HG03457 (cell line): Measurements from ENCODE around the gene FOXB1.

Source experiments
- ATAC-seq: cut with Tn5 transposase; IDR thresholded peaks from one replicate; pipeline ENCODE4 v1.9.1; 2021; ENCODE audit warnings: moderate number of reproducible peaks; ENCODE audit not compliant: unreplicated experiment

FOXB1 gene

DNA sequence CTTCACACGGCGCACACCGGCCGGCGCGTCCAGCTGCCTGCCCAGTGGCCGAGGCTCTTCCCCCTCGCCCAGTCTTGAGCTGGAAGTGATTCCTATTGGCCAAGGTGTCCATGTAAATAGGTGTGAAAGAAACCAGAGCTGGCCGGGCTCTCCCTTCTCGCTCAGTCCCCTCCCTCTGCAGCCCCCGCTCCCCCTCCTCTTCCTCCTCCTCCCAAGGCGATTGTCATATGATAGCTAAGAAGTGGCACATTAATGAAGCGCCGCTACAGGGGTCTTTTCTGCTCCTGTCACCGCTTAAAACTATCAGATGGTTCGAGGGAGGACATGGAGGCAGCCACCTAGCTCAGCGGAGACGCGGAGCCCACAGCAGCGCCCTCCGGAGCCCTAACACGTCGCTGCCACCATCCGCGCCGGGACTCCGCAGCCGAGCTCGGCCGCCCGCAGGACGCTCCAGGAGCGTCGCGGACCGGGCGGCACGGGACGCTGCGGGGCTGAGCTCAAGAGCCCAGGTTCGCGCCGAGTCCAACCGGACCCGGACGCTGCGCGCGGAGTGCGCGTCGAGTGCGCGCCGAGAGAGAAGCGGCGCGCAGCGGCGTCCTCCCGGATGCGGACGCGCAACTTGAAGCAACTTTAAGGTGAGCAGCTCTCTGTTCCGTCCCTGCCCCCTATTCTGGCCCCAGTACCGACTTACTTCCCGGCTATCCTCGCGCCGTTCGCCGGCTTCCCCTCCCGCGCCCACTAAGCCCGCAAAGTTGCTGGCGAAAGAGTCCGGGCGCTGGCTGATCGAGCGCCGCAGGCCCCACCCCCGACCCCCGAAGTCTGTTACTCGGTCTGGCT is at the start of gene FOXB1:
TSS of gene FOXB1 (plus strand) at position 303 of the 837 bp plus-strand sequence. CDS start 653 bp downstream, outside the sequence.
- ATAC-seq, result no peak

DNA sequence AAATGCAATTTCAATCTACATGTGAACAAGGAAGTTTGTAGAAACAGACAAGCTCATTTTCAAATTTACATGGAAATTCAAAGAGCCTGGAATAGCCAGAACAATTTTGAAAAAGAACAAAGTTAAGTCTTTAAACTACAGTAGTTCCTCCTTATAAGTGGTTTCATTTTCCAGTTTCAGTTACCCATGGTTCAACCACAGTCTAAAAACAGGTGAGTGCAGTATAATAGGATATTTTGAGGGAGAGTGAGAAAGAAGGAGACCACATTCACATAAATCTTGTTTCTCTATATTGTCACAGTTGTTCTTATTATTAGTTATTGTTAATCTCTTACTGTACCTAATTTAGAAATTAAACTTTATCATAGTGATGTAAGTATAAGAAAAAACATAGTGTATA is 45.8 kb upstream of the FOXB1 start:
- ATAC-seq, result no peak

DNA sequence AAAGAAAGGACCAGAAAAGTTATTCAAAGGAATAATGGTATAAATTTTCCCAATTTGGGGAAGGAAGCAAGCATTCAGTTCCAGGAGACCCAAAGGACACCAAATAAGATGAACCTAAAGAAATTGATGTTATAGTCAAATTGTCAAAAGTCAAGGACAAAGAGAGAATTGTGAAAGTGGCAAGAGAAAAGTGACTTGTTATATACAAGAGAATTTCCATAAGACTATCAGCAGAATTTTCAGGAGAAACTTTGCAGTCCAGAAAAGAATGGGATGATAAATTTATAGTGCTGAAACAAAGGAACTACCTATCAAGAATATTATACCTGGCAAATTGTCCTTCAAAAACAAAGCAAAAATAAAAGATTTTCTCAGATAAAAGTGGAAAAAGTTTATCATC is 43.8 kb upstream of the FOXB1 start:
- ATAC-seq, result no peak

DNA sequence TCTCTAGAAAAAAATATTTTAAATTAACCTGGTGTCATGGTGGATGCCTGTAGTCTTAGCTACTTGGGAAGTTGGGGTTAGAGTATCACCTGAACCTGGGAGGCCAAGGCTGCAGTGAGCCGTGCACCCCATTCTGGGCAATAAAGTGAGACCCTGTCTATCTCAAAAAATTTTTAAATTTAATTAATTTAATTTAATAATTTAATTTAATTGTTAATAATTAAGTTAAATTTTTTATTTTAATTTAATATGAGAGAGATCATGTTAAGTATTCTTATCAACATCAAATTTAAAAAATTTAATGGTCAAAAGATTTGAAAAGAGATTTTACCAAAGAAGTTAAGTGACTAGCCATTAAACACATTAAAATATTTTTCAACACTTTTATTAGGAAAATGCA is 40.8 kb upstream of the FOXB1 start:
- no peak for ATAC-seq

DNA sequence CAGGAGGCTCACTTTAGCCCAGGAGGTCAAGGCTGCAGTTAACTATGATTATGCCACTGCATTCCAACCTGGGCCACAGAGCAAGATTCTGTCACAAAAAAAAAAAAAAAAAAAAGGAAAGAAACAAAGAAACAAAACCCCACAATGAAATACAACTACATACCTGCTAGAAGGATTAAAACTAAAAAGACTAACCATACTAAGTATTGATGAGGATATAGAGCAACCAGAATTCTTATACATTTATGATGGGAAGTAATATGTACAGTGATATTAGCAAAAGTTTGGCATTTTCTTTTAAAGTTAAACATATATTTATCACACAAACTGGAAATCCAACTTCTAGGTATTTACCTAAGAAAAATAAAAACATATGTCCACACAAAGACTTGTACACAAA is 40.2 kb upstream of the FOXB1 start:
- ATAC-seq, result no peak

DNA sequence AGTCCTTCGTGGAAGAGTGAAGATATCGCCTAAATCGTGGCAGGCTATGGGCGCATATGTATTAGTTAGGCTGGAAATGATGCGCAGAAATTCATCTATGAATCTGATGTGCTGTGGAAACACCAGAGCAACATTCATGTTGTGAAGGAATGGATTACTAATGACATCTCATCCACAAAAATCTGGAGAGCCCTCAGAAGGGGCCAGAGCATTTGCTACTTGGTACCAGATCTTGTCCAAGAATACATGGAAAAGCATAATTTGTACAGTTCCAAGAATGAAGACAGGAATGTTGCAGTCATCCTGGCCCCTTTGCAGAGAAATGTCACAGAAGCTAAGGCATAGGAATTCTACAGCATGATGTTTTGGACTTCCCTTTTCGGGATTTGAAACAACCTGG is 38.4 kb upstream of the FOXB1 start:
- ATAC-seq, result no peak

DNA sequence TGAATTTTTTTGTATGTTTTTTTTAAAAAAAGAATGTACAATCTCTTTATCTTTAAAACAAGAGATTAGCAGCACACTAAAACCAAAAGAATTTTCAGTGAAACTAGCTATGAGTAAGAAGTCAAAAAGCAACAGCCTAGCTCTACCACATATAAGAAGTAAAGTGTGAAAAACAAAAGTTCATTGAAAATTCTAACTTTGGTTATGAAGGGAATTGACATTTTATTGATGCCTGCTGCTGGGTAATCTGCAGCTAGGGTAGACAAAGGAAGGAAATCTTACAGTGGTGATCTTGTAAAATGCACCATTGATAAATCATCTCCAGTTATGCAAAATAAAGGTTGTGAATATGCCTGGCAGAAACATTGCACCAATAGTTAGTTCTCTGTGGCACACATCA is 37.8 kb upstream of the FOXB1 start:
- ATAC-seq, result no peak

DNA sequence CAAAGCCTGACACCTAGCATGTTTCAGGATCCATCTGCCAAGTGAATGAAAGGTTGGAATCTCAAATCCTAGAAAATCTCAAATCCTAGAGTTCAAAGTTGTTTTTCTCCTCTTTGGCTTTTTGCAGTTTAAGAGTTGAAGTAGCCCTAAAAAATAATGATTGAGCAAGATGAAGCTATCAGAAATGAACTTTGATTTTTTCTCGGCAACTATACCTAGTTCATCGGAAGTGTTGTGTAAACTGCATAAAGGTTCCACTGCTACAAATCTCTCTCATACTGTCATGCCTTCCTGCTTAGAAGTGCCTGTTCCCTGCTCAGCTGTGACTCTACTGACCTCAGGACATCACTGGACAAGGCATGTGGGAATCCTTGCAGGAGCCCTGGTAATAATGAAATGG is 35.8 kb upstream of the FOXB1 start:
- ATAC-seq, result no peak

DNA sequence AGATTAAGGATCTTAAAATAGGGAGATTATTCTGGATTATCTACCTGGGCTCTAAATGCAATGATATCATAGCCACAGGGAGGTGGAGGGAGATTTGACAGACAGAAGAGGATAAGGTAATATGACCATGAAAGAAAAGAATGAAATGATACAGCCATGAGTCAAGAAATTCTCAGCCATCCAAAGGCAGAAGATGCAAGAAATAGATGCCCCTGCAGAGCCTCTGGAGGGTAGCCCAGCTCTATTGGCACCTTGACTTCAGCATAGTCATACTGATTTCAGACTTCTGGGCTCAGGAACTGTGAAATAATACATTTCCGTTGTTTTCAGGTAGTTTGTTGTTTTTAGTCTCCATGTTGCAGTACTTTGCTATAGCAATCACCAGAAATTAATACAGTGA is 31.9 kb upstream of the FOXB1 start:
- no peak for ATAC-seq

DNA sequence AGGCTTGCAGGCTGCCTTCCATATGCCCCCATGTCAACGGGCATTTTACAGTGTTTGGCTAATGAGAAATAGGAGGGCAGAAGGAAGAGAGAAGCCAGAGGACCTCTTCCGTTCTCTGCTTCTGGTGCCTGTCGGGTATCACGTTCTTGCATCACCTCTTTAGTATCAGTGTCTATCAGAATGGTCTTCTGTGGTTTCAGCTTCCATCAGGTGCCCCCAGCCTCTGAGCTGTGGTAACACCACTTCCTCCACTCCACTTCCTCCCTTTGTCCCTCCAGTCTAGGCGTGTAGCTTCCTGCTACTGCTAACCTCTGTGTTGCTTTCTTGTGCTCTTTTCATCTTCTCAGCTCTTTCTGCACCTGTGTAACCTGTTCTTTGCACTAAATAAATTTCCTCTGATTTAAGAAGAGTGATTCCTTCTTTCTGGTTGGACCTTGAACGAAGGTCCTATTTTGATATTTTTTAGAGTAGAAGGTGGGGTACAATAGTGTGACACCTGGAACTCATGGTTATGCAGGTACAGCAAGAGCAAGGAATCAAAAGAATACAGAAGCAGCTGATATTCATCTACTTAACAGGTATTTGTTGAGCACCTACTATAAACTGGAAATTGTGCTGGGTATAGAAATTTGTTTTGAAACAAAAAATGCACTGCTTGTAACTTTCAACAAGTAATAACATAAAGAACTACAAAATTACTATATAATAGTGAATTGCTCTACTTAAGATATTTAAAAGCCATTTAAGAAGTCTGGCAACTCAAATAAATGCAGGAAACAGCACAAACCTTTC is 27.4 kb upstream of the FOXB1 start:
- ATAC-seq, result no peak

DNA sequence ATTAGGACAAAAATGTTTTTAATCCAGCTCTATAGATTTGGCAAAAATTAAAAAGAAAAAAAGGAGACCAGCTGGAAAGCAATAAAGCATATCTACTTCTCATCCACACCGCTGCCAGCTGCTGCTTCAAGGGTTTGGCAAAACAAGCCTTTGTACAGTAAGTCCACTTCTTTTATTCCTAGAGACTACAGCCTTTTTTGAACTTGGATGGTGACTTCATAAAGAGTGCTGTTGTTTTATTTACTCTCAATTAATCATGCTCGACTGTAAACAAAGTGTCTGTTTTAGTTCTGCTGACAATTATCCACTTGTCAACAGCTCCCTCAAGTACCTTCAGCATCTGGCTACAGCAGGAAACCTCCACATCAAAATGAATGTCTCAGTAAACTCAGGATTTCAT is 12.3 kb upstream of the FOXB1 start:
- ATAC-seq, result no peak

DNA sequence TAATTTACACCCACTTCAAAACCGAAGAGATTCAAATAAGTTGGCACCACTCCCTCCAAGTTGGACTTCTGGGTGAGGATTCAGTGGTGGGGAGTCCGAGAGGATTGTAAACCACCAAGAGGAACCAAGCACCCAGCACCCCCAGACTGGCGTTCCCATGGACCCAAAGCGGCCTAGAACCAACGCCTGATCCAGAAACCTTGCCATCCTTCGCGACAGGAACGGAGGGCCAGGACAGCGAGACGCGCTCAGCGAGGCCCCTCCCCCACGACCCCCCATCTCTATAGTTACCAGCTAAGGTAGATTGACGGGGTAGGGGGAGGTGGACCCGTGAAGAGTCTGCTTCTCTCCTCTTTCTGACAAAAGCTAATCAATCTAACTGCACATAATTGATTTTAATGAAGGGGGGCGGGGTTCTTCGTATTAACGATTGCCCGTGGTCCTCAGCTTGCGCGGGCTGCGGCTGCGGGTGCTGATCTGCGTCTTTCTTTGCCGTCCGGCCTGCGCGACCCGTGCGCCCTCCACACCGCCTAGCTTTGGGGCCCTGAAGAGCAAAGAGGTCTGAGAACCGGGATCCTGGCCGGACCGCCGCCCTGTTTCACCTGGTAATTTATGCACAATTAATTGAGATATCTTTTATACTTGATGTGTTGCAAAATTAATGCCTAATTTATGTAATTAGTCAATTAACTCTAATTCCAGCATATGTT is 10.9 kb upstream of the FOXB1 start:
- ATAC-seq, result no peak

DNA sequence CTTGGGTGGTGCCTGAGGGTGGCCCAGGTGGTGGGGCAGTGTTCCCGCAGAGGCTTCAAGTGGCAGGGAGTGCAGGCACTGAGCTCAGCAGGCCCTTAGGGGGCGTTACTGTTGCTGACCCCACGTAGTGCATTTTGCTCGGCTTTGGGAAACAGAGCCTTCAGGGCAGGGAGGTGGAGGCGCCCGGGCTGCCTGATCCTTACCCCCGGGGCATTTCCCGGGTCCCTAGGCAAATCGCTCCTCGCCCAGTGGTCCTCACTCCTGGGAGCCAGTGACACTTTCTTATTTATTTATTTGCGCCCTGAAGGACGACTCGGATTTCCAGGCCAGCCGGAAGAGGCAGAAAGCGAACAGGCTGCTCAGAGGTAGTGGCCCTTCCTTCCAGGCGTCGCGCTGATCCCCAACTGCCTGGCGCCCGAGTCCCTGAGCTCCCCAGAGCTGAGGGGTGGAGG is 10.1 kb upstream of the FOXB1 start:
- ATAC-seq, result no peak

DNA sequence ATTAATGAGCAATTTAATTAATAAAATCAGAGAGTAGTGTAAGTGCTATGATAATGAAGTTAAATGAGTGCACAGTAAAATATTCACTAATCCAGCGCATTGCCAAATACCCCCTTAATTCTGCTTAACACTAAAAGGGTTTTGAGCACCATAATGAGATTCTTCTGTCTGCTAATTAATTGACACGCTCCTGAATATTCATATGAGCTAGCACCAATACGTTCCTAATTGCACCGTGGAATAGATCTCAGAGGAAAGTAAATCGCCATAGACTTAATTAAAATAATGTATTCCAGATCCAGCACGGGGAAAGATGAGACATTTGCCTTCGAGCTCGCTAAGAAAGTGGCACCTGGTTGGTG is 9.6 kb upstream of the FOXB1 start:
- no peak for ATAC-seq

DNA sequence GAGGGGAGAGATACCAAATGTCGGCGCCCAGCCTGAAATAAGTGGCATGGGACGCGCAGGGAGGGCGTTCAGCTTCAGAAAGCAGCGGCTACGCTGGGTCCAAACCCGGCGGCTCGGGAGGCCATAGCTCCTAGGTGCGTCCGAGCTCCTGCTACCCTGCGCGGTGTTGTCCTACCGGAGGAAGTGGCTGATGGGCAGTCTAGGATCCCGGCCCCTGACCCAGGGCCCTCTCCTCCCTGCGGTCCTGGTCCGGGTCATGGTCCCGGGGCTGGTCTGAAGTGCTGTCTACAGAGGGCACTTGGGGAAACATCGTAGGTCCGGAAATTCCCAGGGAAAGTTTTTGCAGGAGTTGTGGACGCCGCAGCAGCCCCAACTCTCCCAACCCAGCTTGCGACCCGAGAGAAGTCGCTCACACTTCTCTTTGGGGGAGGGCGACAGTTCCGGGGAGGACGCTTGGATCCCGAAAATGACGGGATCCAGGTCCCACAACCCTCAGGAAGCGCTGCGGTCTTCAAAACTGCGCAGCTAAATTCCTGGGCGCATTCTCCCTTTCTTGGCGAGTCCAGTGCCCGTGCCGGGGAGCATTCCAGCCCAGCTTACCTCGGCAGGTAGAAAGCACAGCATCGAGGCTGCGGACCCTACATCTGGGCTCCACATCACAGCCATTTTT is 9.1 kb upstream of the FOXB1 start:
- no peak for ATAC-seq

DNA sequence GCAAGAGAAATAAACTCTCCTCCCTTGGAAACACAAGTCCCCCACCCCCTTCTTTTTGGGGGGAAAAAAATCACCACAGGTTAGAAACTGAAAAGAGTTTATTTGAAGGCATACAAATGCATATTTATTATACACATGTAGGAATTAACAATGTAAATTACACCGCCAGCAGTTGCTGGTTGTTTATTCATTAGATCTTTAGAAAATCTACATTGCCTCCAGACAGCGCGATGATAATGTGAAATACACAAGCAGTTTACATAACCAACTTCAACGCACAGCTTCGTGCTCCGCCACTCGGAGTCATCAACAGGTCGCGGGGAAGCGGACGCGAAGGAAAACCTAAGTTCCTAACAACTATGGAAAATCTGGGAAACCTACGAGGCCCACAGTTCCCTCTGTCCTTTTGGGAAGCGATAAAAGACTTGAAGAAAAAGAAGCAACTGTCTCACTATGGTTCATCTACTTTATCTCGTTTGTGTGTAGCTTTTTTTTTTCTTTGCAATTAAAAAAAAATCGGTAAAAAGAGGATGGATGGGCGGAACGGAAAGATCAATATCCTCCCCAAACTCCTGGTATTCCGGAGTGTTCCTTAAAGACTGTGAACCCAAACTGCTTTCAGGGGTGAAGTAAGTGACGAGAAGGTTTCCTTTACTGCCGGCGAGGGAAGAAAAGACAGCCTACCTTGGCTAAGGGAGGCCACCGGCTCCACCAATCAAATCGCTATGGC is 8.4 kb upstream of the FOXB1 start:
- no peak for ATAC-seq

DNA sequence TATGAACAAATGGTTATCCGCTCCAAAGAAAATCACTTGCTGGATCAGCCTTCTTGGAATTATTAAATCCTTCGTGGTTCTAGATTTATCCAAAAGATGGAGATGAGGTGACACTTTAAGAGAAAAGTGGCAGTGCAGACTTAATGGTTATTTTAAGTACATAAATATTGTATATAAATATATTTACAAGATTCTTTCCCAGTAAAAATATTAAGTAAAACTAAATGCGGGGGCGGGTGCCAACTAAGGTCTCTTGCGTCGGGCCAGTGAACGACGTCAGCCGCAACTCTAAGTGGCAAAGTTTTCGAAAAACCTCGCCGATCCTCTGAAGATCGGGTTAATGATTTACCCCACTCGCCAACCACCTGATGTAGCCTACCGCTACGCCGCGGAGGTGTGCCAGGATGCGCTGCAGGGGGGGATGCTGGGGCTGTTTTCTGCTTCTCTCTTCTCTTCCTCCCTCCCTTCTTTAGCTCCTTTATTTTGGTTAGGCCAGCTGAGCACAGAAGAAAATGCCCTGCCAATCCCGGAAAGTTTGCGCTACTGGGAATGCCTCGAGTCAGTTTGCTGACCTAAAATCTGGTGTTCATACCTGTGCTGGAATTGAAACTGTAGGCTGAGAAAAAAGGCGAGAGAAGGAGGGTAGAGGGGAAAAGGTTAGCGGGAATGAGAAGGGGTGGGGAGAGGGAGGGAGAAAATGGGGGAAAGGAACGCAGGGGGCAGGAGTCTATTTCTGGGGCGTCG is 7.6 kb upstream of the FOXB1 start:
- ATAC-seq, result no peak

DNA sequence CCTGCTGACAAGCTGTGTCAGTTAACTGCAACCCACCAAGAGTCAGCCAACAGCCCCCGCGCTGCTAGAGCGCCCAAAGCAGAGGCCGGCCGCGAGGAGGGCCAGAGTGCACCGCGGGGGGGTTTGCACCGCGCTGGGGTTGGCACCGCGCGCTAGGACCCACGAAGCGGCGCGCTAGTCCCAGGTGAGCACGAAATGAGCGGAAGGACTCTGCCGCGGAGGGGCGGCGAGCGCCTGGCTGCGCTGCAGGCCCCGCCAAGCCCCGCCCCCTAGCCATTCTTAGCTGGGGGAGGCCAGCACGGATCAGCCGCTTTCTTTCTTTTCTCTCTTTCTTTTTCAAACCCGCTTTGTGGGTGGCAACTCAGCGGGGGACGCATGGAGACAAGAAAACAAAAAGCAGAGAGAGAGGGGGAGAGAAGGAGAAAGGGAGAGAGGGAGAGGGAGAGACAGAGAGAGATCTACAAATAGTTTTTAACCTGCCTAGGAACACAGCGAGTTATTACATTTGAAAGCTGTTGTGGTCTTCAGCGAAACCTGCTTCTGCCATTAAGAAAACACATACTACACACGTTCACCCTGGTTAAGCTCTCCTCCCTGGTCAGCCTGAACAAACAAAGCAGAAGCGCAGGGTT is 6.9 kb upstream of the FOXB1 start:
- no peak for ATAC-seq

DNA sequence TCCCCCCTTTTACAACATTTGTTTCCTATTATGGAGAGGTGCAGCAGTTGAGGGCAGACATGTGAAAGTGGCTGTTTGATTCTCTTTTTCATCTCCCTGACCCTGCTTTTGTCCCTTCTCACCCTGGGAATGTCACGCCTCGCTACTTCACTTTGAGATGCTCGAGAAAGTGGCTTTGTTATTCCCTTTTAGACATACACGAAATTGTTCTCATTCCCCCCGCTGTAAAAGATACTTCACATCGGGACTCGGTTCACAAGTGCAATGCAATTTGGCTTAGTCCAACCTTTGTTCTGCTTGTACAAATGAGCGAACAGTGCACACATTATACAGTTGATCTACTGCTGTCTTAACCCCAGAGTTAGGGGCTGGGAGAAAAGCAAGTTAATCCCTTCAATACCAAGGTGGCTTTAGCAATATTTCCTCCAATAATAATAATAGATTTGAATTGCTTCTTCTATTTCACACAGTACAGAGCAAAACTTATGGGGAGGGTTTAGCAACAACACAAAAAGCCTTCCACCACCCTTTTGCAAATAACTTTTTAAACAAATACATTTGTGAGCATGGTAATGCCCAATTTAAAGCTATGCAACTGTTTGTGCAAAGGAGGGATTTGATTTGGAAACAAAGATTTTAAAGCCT is 5.7 kb upstream of the FOXB1 start:
- no peak for ATAC-seq
